GM21825 (cell line): Measurements from ENCODE around the gene CBLC.
"Not testable (repeated sequence)": the region's sequence is repeated elsewhere in the genome, so short reads cannot be mapped to it uniquely, and the experiment has no call there.

Experiments used
- ATAC-seq: cut with Tn5 transposase; IDR thresholded peaks from one replicate; pipeline ENCODE4 v1.9.1; 2021; ENCODE audit warnings: mild to moderate bottlenecking, moderate library complexity; ENCODE audit not compliant: unreplicated experiment

The CBLC gene

GRCh38 chr19:44816301-44816700, 38.6 kb downstream of the CBLC start:
- ATAC-seq, result no peak

GRCh38 chr19:44817725-44818465, 40.2 kb downstream of the CBLC start:
- no peak for ATAC-seq

- no peak for ATAC-seq
Measured at GRCh38 chr19:44818466-44819031, 40.9 kb downstream of the CBLC start.

- ATAC-seq, result no peak
Measured at GRCh38 chr19:44819246-44819832, 41.6 kb downstream of the CBLC start.

- no peak for ATAC-seq
Measured at GRCh38 chr19:44820648-44821609, 43.2 kb downstream of the CBLC start.

GRCh38 chr19:44822177-44822576, 44.5 kb downstream of the CBLC start:
- no peak for ATAC-seq

GRCh38 chr19:44822670-44823372, 45.1 kb downstream of the CBLC start:
- no peak for ATAC-seq

GRCh38 chr19:44823373-44823698, 45.6 kb downstream of the CBLC start:
- ATAC-seq, result no peak

GRCh38 chr19:44824761-44825160, 47.1 kb downstream of the CBLC start:
- no peak for ATAC-seq

- ATAC-seq, result not testable (repeated sequence)
Measured at GRCh38 chr19:44832875-44833274, 55.2 kb downstream of the CBLC start.

- ATAC-seq, result not testable (repeated sequence)
Measured at GRCh38 chr19:44834399-44834798, 56.7 kb downstream of the CBLC start.

GRCh38 chr19:44839276-44839675, 61.6 kb downstream of the CBLC start:
- ATAC-seq, result no peak

GRCh38 chr19:44840811-44841210, 63.1 kb downstream of the CBLC start:
- ATAC-seq, result no peak

- ATAC-seq, result no peak
Measured at GRCh38 chr19:44841231-44841630, 63.5 kb downstream of the CBLC start.

GRCh38 chr19:44845286-44845611, 67.6 kb downstream of the CBLC start:
- ATAC-seq, result no peak

- ATAC-seq, result no peak
Measured at GRCh38 chr19:44845612-44846454, 68.1 kb downstream of the CBLC start, which contains the start of gene NECTIN2. TSS of gene NECTIN2 (plus strand) at chr19:44846297. CDS start at chr19:44846526, 229 bp downstream.

- no peak for ATAC-seq
Measured at GRCh38 chr19:44846455-44847143, 68.9 kb downstream of the CBLC start.

GRCh38 chr19:44847144-44848035, 69.7 kb downstream of the CBLC start:
- ATAC-seq, result no peak
